Glomerular endothelial cell (primary cell): Measurements from ENCODE around the gene UBXN2A. TPM values are rescaled to one million over a fixed set of nuclear protein-coding genes. Genes with fewer than 3 reads are reported as not detected.

Experiments
- DNase-seq: peaks from one replicate; pipeline ENCODE4 v3.0.0-alpha.2; 2011; ENCODE audit warnings: low read depth, low spot score; ENCODE audit errors: extremely low read depth
- total RNA-seq: library from RNA; depleted of rRNA; stranded (reverse); fragments of >200 nt; gene quantifications from 2 replicates; pipeline ENCODE4 v1.2.3, GENCODE V29; 2015

The UBXN2A gene
- total RNA-seq = 10.4 and 12.0 TPM in 2 replicates

- DNase-seq = no peak
Measured at GRCh38 chr2:23939987-23940717, at the start of gene UBXN2A. TSS of gene UBXN2A (plus strand) at chr2:23940463. CDS start at chr2:23958315, 17,852 bp downstream.

- DNase-seq = no peak
Measured at GRCh38 chr2:23900133-23900532, 40.1 kb upstream of the UBXN2A start.

GRCh38 chr2:23900541-23901322 is 39.5 kb upstream of the UBXN2A start:
- no peak for DNase-seq

- no peak for DNase-seq
Measured at GRCh38 chr2:23901966-23902846, 38.1 kb upstream of the UBXN2A start.

- DNase-seq = no peak
Measured at GRCh38 chr2:23903034-23903433, 37.2 kb upstream of the UBXN2A start.

- no peak for DNase-seq
Measured at GRCh38 chr2:23904215-23904614, 36.0 kb upstream of the UBXN2A start.

- no peak for DNase-seq
Measured at GRCh38 chr2:23904692-23905091, 35.6 kb upstream of the UBXN2A start.

- DNase-seq = no peak
Measured at GRCh38 chr2:23905155-23905554, 35.1 kb upstream of the UBXN2A start.

- no peak for DNase-seq
Measured at GRCh38 chr2:23912054-23912453, 28.2 kb upstream of the UBXN2A start.

- DNase-seq = no peak
Measured at GRCh38 chr2:23915327-23915726, 24.9 kb upstream of the UBXN2A start.

GRCh38 chr2:23916727-23917405 is 23.4 kb upstream of the UBXN2A start:
- DNase-seq = no peak

- DNase-seq = no peak
Measured at GRCh38 chr2:23918837-23919489, 21.3 kb upstream of the UBXN2A start.

- DNase-seq = no peak
Measured at GRCh38 chr2:23924589-23925359, 15.5 kb upstream of the UBXN2A start.

GRCh38 chr2:23925702-23926289 is 14.5 kb upstream of the UBXN2A start:
- DNase-seq = no peak

GRCh38 chr2:23926290-23926749 is 13.9 kb upstream of the UBXN2A start:
- no peak for DNase-seq

GRCh38 chr2:23926750-23927571 is 13.3 kb upstream of the UBXN2A start, which contains the start of gene ATAD2B:
TSS of gene ATAD2B (minus strand) at chr2:23927123. CDS start at chr2:23926770, 353 bp downstream.
- no peak for DNase-seq

GRCh38 chr2:23934259-23934658 is 6.0 kb upstream of the UBXN2A start:
- DNase-seq = no peak
